ENCODE measurements around the gene GRIFIN. TPM values are rescaled to one million over a fixed set of nuclear protein-coding genes. Genes with fewer than 3 reads are reported as not detected.

The GRIFIN gene
- polyA plus RNA-seq, 1 donor (not counting 4 experiments of a cell fraction or from before 2014, with no cell fraction given), result not detected

GRCh38 chr7:2500701-2501100 lies 24.5 kb upstream of the GRIFIN start:
- FAIRE-seq, result no peak
- no peak for TF ChIP-seq EZH2 (IDR thresholded peaks at IDR 0.05; ENCODE audit: low read length)
- TF ChIP-seq CTCF (optimal IDR thresholded peaks at IDR 0.05 in 1 of 3, IDR thresholded peaks at IDR 0.05 in 1 of 3, conservative IDR thresholded peaks at IDR 0.05 in 1 of 3; ENCODE audit: extremely low read depth in 1 of 3, insufficient read depth in 2 of 3, low read length in 3 of 3), result no peak
- H3K27me3 ChIP-seq (ENCODE audit: control insufficient read depth, extremely low read depth, insufficient read depth, low read length), result peaks cover 33% of the 10 kb centered on the region
- no peaks in the 10 kb centered on the region for H3K4me1 ChIP-seq (ENCODE audit: control insufficient read depth, extremely low read depth, insufficient read depth, low read length)
- H3K9ac ChIP-seq (ENCODE audit: control insufficient read depth, extremely low read depth, insufficient read depth, low read length), result no peak overlapping the region
- no peaks in the 10 kb centered on the region for H3K9me3 ChIP-seq (ENCODE audit: control insufficient read depth, low read depth, low read length)
- no peak overlapping the region for H3K4me3 ChIP-seq (ENCODE audit: control insufficient read depth in 2 of 3, extremely low read depth in 1 of 3, insufficient read depth in 2 of 3, low read depth in 1 of 3, low read length in 3 of 3)
- H3K9me1 ChIP-seq (ENCODE audit: control insufficient read depth, extremely low read depth, insufficient read depth, low read length), result no peaks in the 10 kb centered on the region
- no peaks in the 10 kb centered on the region for H3K36me3 ChIP-seq (ENCODE audit: control insufficient read depth in 2 of 2, extremely low read depth in 1 of 2, insufficient read depth in 2 of 2, low read length in 2 of 2)
- dilution Hi-C loops (cut with MboI; ENCODE audit: extremely low pct_ligation_motif_present, low sequenced_read_pairs), result no loop called here
- no peak overlapping the region for H2AFZ ChIP-seq (ENCODE audit: control insufficient read depth, low read length)
- no peaks in the 10 kb centered on the region for H4K20me1 ChIP-seq (ENCODE audit: control insufficient read depth, extremely low read depth, insufficient read depth, low read length)
- H3K4me2 ChIP-seq (ENCODE audit: control insufficient read depth, extremely low read depth, insufficient read depth, low read depth, low read length), result no peak overlapping the region
- H3K79me2 ChIP-seq (ENCODE audit: control insufficient read depth, insufficient read depth, low read length), result no peaks in the 10 kb centered on the region
- H3K27ac ChIP-seq (ENCODE audit: control insufficient read depth, insufficient read depth, low read length), result no peak overlapping the region
- DNase-seq (ENCODE audit: low read depth, low spot score), result no peak

GRCh38 chr7:2499719-2500430 lies 23.7 kb upstream of the GRIFIN start:
- dilution Hi-C loops (cut with MboI; ENCODE audit: extremely low pct_ligation_motif_present, low sequenced_read_pairs), result no loop called here
- no peaks in the 10 kb centered on the region for H3K79me2 ChIP-seq (ENCODE audit: control insufficient read depth, insufficient read depth, low read length)
- DNase-seq (ENCODE audit: low read depth, low spot score) (no peak), FAIRE-seq (no peak)
- H3K4me1 ChIP-seq (ENCODE audit: control insufficient read depth, extremely low read depth, insufficient read depth, low read length), result no peaks in the 10 kb centered on the region
- H4K20me1 ChIP-seq (ENCODE audit: control insufficient read depth, extremely low read depth, insufficient read depth, low read length), result no peaks in the 10 kb centered on the region
- no peak for TF ChIP-seq CTCF (optimal IDR thresholded peaks at IDR 0.05 in 1 of 3, IDR thresholded peaks at IDR 0.05 in 1 of 3, conservative IDR thresholded peaks at IDR 0.05 in 1 of 3; ENCODE audit: extremely low read depth in 1 of 3, insufficient read depth in 2 of 3, low read length in 3 of 3)
- TF ChIP-seq EZH2 (IDR thresholded peaks at IDR 0.05; ENCODE audit: low read length), result no peak
- H3K4me2 ChIP-seq (ENCODE audit: control insufficient read depth, extremely low read depth, insufficient read depth, low read depth, low read length), result no peak overlapping the region
- H3K9me1 ChIP-seq (ENCODE audit: control insufficient read depth, extremely low read depth, insufficient read depth, low read length), result no peaks in the 10 kb centered on the region
- H3K9me3 ChIP-seq (ENCODE audit: control insufficient read depth, low read depth, low read length), result no peaks in the 10 kb centered on the region
- no peak overlapping the region for H3K4me3 ChIP-seq (ENCODE audit: control insufficient read depth in 2 of 3, extremely low read depth in 1 of 3, insufficient read depth in 2 of 3, low read depth in 1 of 3, low read length in 3 of 3)
- H3K27me3 ChIP-seq (ENCODE audit: control insufficient read depth, extremely low read depth, insufficient read depth, low read length), result peaks cover 27% of the 10 kb centered on the region
- H3K9ac ChIP-seq (ENCODE audit: control insufficient read depth, extremely low read depth, insufficient read depth, low read length), result no peak overlapping the region
- no peak overlapping the region for H2AFZ ChIP-seq (ENCODE audit: control insufficient read depth, low read length)
- no peaks in the 10 kb centered on the region for H3K36me3 ChIP-seq (ENCODE audit: control insufficient read depth in 2 of 2, extremely low read depth in 1 of 2, insufficient read depth in 2 of 2, low read length in 2 of 2)
- no peak overlapping the region for H3K27ac ChIP-seq (ENCODE audit: control insufficient read depth, insufficient read depth, low read length)
